Retinal pigment epithelial cell (primary cell): ENCODE data around the gene SPATA13.

Source experiments
- DNase-seq: peaks from one replicate; pipeline ENCODE4 v3.0.0-alpha.2; 2010; ENCODE audit warnings: low read depth
- H3K4me3 ChIP-seq: 2 replicates; pipeline ENCODE4 v1.5.1; 2011; ENCODE audit warnings: mild to moderate bottlenecking, low read length, control low read depth, moderate library complexity
- CTCF ChIP-seq: conservative IDR thresholded peaks from 2 replicates; pipeline ENCODE4 v1.5.1; 2011; ENCODE audit warnings: low read depth, low read length, control low read depth, inconsistent platforms

Gene SPATA13

GRCh38 chr13:24138911-24139310 lies 21.6 kb upstream of the SPATA13 start:
- TF ChIP-seq CTCF, result no peak
- H3K4me3 ChIP-seq, result no peak overlapping the region
- DNase-seq, result no peak

GRCh38 chr13:24141333-24141910 lies 19.1 kb upstream of the SPATA13 start:
- TF ChIP-seq CTCF, result no peak

GRCh38 chr13:24142453-24142852 lies 18.1 kb upstream of the SPATA13 start:
- DNase-seq, result no peak
- no peak overlapping the region for H3K4me3 ChIP-seq
- TF ChIP-seq CTCF, result no peak

More at GRCh38 chr13:24141333-24141910, 19.1 kb upstream of the SPATA13 start:
- DNase-seq, result no peak
- no peak overlapping the region for H3K4me3 ChIP-seq

GRCh38 chr13:24142886-24143285 lies 17.6 kb upstream of the SPATA13 start:
- H3K4me3 ChIP-seq, result no peak overlapping the region
- no peak for TF ChIP-seq CTCF
- DNase-seq, result no peak

GRCh38 chr13:24145240-24145639 lies 15.3 kb upstream of the SPATA13 start:
- DNase-seq, result no peak
- TF ChIP-seq CTCF, result no peak
- H3K4me3 ChIP-seq, result no peak overlapping the region

- DNase-seq, result no peak
- H3K4me3 ChIP-seq, result no peak overlapping the region
- TF ChIP-seq CTCF, result no peak
Observed at GRCh38 chr13:24145674-24146073, 14.8 kb upstream of the SPATA13 start.

GRCh38 chr13:24146961-24147569 lies 13.5 kb upstream of the SPATA13 start:
- no peak for DNase-seq
- no peak overlapping the region for H3K4me3 ChIP-seq
- TF ChIP-seq CTCF, result no peak
